Measurements from ENCODE around the gene THEM4.

- TF ChIP-seq CTCF (IDR thresholded peaks at IDR 0.05; ENCODE audit: poor library complexity) (no peak), EZH2 (IDR thresholded peaks at IDR 0.05; ENCODE audit: borderline replicate concordance) (no peak)
These were observed 25.8 kb upstream of the THEM4 start for GRCh38 chr1:151935154-151935553.

Measured in hepatocyte (in vitro differentiated cells).